RWPE1 (cell line): ENCODE results near the gene RNF217.

ENCODE experiments used
- CTCF ChIA-PET: fragments of 350-600 bp; sonication (Branson Sonifier 250); formaldehyde crosslinking; extraction: SDS; loops from one replicate; lab custom pipeline; 2021; lab: Yijun Ruan, JAX
- POLR2A ChIA-PET: fragments of 400-600 bp; formaldehyde crosslinking; extraction: SDS; loops from one replicate; lab custom pipeline; 2020; ENCODE audit warnings: antibody characterized with exemption; ENCODE audit not compliant: low non-redundant PET; lab: Yijun Ruan, JAX
- DNase-seq: peaks from one replicate; pipeline ENCODE4 v3.0.0; 2012; ENCODE audit warnings: low spot score
- H3K27ac ChIP-seq: fragments of 450-650 bp; 2 replicates; pipeline ENCODE4 v1.5.1; 2017
- TF ChIP-seq, protein P1 (sequence below): fragments of 450-650 bp; conservative IDR thresholded peaks from 2 replicates; pipeline ENCODE4 v1.5.1; 2017; ENCODE audit warnings: low read depth, mild to moderate bottlenecking

Gene RNF217

DNA sequence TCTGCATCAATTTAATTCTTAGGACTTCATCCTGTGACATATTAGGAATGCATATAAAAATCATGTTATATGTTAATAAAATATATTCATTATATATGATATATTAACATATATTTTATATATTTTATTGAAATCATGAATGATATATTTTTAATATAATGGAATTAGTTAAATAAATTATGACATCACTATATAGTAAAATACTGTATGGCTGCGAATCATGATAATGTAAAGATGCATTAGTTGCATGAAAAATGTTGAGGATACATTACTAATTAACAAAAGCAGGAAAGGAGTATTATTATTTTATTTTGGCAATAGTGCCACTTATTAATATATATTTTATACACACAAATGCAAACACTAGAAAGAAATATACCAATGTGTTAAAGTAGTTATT lies 8.4 kb upstream of the RNF217 start:
- ChIA-PET CTCF (no interaction called here), POLR2A (no interaction called here)
- TF ChIP-seq, protein P1, sequence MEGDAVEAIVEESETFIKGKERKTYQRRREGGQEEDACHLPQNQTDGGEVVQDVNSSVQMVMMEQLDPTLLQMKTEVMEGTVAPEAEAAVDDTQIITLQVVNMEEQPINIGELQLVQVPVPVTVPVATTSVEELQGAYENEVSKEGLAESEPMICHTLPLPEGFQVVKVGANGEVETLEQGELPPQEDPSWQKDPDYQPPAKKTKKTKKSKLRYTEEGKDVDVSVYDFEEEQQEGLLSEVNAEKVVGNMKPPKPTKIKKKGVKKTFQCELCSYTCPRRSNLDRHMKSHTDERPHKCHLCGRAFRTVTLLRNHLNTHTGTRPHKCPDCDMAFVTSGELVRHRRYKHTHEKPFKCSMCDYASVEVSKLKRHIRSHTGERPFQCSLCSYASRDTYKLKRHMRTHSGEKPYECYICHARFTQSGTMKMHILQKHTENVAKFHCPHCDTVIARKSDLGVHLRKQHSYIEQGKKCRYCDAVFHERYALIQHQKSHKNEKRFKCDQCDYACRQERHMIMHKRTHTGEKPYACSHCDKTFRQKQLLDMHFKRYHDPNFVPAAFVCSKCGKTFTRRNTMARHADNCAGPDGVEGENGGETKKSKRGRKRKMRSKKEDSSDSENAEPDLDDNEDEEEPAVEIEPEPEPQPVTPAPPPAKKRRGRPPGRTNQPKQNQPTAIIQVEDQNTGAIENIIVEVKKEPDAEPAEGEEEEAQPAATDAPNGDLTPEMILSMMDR = no peak
- no peak for DNase-seq
- no peak overlapping the region for H3K27ac ChIP-seq

DNA sequence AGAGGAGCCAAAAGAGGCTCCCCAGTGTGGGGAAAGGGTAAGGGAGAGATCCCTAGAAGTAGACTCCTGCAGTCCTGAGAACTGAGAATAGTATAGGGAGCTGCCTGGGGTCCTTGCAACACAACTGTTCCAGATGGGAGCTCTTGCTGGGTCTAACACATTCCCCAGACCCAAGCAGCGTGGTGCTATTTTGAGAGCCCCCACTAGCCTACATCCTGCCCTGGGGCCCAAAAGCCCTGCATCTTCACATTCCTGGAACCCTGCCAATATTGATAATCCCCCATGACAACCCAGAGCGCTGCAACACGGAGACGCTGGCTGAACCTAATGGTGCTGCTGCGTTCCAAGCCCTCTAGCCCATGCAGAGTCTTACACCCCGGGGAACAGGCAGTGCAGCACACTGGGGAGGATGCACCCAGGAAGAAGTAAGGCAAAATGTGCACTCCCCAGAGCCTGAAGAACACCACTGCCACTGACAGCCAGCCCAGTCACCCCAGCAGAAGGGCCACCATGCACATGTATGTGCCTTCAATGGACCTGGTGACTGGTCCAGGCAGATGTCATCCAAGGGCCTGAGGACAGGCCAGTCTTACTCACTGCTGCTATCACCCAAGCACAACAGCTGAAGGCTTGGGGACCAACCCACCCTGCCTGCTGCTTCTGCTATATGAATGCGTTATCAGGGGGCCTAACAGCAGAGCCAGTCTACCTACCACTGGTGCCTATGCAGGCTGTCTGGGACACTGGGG lies 7.0 kb upstream of the RNF217 start:
- TF ChIP-seq, protein P1 = no peak
- ChIA-PET CTCF (no interaction called here), POLR2A (no interaction called here)
- H3K27ac ChIP-seq = no peak overlapping the region
- no peak for DNase-seq

DNA sequence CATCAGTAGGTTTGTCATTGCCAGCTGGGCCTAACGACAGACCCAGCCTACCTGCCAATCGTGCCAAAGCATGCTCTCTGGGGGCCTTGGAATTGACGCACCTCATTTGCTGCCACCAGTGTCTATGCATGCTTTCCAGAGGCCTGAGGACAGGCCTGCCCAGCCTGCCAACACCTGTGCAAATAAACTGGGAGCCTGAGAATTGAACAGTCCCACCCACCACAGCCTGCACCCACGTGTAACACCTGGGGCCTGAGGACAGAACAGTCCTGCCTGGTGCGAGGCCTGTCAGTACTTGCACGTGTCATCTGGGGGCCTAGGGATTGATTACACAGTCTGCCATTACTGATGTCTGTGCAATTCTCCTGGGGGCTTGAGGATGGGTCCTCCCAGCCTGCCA lies 6.2 kb upstream of the RNF217 start:
- CTCF ChIA-PET = no interaction called here
- H3K27ac ChIP-seq = no peak overlapping the region
- DNase-seq = no peak
- POLR2A ChIA-PET = no interaction called here
- TF ChIP-seq, protein P1 = no peak

DNA sequence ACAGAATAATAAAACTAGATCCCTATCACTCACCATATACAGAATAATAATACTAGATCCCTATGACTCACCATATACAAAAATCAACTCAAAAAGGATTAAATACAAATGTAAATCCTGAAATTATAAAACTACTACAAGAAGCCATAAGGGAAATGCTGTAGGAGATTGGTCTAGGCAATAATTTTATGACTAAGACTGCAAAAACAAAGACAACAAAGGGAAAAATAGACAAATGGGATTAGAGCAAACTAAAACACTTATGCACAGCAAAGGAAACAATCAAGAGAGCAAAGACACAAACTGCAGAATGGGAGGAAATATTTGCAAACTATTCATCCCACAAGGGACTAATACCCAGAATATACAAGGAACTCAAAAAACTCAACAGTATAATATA lies 4.1 kb upstream of the RNF217 start:
- POLR2A ChIA-PET = no interaction called here
- no peak overlapping the region for H3K27ac ChIP-seq
- no peak for DNase-seq
- TF ChIP-seq, protein P1 = no peak
- CTCF ChIA-PET = no interaction called here

DNA sequence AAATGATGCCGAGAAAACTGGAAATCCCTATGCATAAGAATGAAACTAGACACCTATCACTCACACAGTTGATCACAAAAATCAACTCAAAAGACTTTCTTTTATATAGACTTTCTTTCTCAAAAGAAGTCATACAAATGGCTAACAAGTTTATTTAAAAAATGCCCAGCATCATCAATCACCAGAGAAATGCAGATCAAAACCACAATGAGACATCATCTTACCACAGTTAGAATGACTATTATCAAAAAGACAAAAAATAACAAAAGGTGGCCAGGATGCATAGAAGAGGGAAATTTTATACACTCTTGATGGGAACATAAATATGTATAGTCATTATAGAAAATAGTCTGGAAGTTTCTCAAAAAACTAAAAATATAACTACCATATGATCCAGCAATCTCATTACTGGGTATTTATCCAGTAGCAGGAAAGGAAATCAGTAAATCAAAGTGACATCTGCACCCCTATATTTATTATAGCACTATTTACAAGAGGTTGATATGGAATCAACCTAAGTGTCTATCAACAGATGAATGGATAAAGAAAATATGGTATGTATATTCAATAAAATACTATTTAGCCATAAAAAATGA lies 3.4 kb upstream of the RNF217 start:
- no peak for DNase-seq
- H3K27ac ChIP-seq = no peak overlapping the region
- ChIA-PET CTCF (no interaction called here), POLR2A (no interaction called here)
- TF ChIP-seq, protein P1 = no peak

DNA sequence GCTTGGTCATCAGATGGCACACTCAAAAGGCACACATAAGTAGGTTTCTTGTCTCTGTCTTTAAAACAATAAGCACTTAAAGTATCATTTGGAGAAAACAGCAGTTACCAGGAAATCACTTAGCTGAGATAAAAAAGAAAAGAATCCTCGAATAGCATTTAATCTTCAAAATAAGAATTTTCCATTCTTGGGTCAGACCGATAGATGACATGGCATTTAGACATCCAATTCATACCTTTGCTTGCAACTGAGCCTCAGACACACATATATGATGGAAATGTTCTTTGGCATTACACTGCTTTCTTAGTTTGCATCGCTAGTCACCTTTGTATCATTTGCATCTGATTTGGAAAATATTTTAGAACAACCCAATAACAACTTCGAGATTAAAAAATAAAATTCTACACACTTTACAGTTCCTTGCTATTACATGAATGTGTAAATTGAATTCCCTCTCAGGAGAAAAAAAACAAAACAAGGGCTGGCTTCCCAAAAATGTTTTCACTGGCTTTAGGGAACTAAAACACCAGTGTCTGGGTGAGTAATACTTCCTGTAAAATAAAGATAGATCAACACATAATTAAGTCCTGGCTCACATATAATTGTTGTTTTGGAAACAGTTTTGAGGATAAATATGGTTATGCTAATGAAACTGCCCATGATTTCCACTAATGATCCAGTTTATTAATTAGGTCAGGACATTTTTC lies 1.3 kb upstream of the RNF217 start:
- TF ChIP-seq, protein P1 = no peak
- POLR2A ChIA-PET = interaction anchor here (1.0 kb wide), 1 partner anchor 85 kb away, joined by 4 read pairs; no protein-coding TSS in a partner anchor
- CTCF ChIA-PET = interaction anchor here (0.6 to 0.7 kb wide), 2 partner anchors 90 to 135 kb away, joined by 3 to 4 read pairs; no protein-coding TSS in a partner anchor
- H3K27ac ChIP-seq = no peak overlapping the region
- no peak for DNase-seq
